NCI-H524 treated with DMSO at 0.1 percent for 48 hours (cell line): ENCODE results near the gene KIF2B.
"Not testable (repeated sequence)": the region's sequence is repeated elsewhere in the genome, so short reads cannot be mapped to it uniquely, and the experiment has no call there.

Source experiments
- DNase-seq: peaks from one replicate; lab custom pipeline; 2025; lab: John Stamatoyannopoulos, UW

Gene KIF2B

GRCh38 chr17:53822764-53823163 lies at the start of gene KIF2B:
Gene KIF2B (plus strand): TSS chr17:53822927. CDS start chr17:53823034, 107 bp downstream.
- no peak for DNase-seq

- DNase-seq: no peak
These were observed 42.4 kb upstream of the KIF2B start for GRCh38 chr17:53780320-53780719.

DNA sequence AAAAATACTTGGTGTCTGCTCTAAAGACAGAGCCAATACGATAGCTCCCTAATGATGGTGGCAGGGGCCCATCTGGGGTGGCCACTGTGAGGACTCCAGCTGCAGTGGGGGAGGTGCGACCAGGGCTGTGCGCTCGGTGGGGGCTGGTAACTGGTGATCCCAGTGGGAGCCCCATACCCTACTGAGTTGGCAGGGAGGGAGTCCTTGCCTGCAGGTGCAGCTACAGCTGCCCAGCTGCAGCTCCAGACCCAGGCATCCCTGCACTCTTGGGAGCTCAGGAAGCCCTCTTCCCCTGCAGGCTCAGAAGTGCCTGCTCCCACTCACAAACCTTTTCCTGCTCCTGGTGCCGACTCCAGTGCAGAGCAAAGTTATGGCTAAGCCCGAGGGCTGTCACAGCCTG lies 31.2 kb upstream of the KIF2B start:
- DNase-seq: no peak

GRCh38 chr17:53792451-53792850 lies 30.3 kb upstream of the KIF2B start:
- DNase-seq: no peak

DNA sequence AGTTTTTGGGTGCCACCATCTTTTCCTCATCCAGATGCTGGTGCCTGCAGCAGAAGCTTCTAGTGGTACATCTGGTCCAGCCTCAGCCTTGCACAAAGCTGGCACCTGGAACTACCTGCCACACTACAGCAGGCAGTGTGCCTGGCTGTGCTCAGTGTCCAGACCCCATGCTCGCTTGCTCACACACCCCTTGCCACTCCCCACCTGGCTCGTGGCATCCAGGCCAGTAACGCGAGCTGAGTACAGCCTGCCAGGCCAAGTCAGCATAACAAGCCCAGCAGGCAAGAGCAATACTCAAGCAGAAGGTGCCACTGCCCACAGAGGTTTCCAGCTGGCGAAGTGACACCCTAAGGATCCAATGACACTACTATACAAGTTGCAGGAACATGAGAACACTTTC lies 29.7 kb upstream of the KIF2B start:
- no peak for DNase-seq

DNA sequence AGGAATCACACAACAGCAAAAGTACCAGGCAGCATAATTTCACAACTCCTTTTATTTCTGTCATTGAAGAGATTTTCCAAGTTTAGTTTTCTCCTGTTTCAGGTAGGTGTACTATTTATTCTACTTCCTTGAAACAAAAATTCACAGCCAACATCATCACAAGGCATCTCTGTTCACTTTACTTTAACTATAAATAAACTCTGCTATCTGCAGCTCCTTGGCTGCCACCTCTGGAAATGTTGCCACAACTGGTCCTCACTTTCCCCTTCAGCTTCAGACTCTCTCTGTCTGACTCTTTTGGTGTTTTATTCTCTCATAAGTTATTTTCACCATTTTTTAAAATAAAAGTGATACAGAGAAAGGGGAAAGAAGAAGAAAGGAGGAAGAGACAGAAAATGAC lies 27.9 kb upstream of the KIF2B start:
- DNase-seq: no peak

DNA sequence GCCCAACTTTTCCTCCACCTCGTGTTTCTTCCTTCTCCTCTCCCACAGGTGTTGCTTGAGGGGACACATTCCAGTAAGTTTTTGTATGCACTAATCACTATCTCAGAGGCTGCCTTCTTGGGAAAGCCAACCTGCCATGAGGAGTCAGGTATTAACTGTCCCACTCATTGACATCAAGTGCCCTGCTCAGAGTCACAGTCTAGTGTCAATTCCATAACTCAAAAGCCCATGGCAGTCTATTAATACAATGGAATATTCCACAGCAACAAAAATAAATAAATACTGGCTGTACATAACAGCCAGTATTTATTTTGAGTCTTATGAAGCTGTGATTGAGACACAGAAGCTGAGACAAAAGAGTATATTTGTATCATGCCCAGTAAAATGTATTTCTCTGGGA lies 26.1 kb upstream of the KIF2B start:
- DNase-seq: no peak

DNA sequence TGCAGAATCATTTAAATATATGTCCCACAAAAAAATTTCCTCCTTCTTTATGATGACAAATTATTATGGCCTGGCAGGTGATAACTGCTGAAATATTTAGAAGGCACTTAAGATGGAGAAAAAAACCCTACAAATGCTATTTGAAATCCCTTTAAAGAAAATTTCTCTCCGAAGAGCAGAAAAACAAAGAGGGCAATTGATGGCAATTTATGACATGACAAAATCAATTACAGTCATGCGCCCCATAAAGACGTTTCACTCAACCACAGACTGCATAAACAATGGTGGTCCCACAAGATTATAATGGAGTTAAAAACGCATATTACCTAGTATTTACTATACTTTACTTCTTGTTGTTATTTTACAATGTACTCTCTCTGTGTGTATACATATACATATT lies 25.2 kb upstream of the KIF2B start:
- DNase-seq: no peak

- no peak for DNase-seq
These were observed 18.3 kb upstream of the KIF2B start for GRCh38 chr17:53804437-53804836.

GRCh38 chr17:53806473-53806872 lies 16.3 kb upstream of the KIF2B start:
- no peak for DNase-seq

DNA sequence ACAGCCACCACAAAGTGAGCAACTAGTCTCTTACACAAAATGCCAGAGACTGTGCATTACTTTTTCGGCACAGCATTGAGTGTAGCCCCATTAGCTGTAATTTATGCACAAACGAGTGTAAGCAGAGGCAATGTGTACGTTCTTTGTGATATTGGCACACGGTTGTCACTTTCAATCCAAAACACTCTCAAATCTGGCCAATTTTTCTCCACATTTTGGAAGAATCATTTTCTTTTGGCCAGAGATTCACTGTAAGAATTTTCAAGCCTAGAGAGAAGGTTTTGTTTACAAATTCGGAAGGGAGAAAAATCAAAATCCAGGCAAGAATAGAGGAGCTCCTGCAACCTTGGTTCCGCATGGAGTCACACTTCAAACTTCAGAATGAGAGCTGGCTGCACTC lies 15.4 kb upstream of the KIF2B start:
- no peak for DNase-seq

- DNase-seq: no peak
These were observed 4.5 kb upstream of the KIF2B start for GRCh38 chr17:53818271-53818670.

GRCh38 chr17:53818929-53819328 lies 3.8 kb upstream of the KIF2B start:
- no peak for DNase-seq

GRCh38 chr17:53819956-53820355 lies 2.8 kb upstream of the KIF2B start:
- DNase-seq: no peak

GRCh38 chr17:53823341-53824050 lies 769 bp downstream of the KIF2B start:
- DNase-seq: no peak

GRCh38 chr17:53834771-53835170 lies 12.0 kb downstream of the KIF2B start:
- DNase-seq: not testable (repeated sequence)

DNA sequence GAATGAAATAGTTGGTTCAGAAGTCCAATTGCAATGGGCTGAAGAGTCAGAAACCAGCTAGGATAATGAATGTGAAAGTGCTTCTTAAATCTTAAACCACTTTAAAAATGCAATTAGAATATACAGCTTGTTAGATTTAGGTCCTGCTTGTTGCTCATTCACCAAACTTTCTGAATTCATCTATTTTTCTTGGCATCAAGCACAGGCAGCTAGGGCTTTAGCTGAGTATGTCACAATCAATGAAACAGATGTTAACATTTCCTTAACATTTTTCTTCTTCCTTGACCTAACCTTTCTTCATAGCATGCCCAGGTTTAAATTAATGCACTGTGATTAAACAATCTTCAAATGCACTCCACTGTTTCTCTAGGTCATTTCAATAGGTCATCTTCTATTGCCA lies 14.4 kb downstream of the KIF2B start:
- no peak for DNase-seq

DNA sequence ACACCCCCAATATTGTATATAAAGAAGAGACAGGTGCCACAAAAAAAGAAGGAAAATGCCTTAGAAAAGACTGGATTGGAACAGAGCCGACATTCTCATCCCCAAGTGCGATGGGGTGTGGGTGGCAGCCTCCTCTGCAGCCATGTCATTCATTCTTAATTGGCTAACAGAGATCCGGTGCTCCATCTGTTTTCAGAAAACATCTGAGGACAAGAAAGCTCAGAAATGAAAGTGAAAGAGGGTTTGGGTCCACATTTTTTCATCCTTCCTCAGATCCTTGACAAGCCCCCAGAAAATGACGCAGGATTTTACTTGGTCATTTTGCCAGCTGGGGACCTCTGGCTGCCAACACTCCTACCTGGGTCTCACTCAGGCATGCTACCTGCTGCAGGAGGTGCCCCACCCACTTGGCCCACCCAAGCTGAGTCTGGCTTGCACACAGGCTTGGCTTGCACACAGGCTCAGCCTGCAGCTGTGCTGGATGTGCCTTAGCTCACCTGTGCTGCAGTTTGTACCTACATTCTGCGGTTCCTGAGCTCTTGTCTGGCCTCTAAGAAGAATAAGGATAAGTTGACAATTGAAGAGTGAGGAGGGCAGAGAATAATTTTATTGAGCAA lies 21.9 kb downstream of the KIF2B start:
- no peak for DNase-seq

GRCh38 chr17:53871128-53871527 lies 48.4 kb downstream of the KIF2B start:
- not testable (repeated sequence) for DNase-seq
